Measurements from ENCODE around the gene SMIM35.

GRCh38 chr11:118016104-118016503 is 70.7 kb downstream of the SMIM35 start:
- TF ChIP-seq ZNF207 (IDR thresholded peaks at IDR 0.05; ENCODE audit: borderline replicate concordance) (no peak), ZFP1 (CRISPR knock-in tag; IDR thresholded peaks at IDR 0.05) (no peak), ZNF24 (IDR thresholded peaks at IDR 0.05) (no peak), ELK4 (CRISPR knock-in tag; IDR thresholded peaks at IDR 0.05; ENCODE audit: borderline replicate concordance) (no peak), TOE1 (CRISPR knock-in tag; IDR thresholded peaks at IDR 0.05) (no peak), RFX5 (IDR thresholded peaks at IDR 0.05; ENCODE audit: low read depth, low read length) (no peak), TP53 (CRISPR knock-in tag; conservative IDR thresholded peaks at IDR 0.05) (no peak), ZNF138 (CRISPR knock-in tag; IDR thresholded peaks at IDR 0.05; ENCODE audit: low read depth) (no peak), TAF1 (CRISPR knock-in tag; IDR thresholded peaks at IDR 0.05) (no peak), NFIB (CRISPR knock-in tag; IDR thresholded peaks at IDR 0.05; ENCODE audit: borderline replicate concordance) (no peak), ZNF549 (CRISPR knock-in tag; IDR thresholded peaks at IDR 0.05) (no peak), SUZ12 (IDR thresholded peaks at IDR 0.05; ENCODE audit: low read depth, low read length) (no peak), KMT2B (CRISPR knock-in tag; IDR thresholded peaks at IDR 0.05) (no peak)
- TF ChIP-seq, protein P1, sequence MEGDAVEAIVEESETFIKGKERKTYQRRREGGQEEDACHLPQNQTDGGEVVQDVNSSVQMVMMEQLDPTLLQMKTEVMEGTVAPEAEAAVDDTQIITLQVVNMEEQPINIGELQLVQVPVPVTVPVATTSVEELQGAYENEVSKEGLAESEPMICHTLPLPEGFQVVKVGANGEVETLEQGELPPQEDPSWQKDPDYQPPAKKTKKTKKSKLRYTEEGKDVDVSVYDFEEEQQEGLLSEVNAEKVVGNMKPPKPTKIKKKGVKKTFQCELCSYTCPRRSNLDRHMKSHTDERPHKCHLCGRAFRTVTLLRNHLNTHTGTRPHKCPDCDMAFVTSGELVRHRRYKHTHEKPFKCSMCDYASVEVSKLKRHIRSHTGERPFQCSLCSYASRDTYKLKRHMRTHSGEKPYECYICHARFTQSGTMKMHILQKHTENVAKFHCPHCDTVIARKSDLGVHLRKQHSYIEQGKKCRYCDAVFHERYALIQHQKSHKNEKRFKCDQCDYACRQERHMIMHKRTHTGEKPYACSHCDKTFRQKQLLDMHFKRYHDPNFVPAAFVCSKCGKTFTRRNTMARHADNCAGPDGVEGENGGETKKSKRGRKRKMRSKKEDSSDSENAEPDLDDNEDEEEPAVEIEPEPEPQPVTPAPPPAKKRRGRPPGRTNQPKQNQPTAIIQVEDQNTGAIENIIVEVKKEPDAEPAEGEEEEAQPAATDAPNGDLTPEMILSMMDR (CRISPR knock-in tag; IDR thresholded peaks at IDR 0.05), result no peak
